GM12891 (cell line): ENCODE measurements around the gene TIMD4.

Source experiments
- POLR2A ChIP-seq: IDR thresholded peaks from 2 replicates; pipeline ENCODE4 v1.6.1; 2011; ENCODE audit warnings: low read depth, low read length, control low read depth
- POLR2AphosphoS5 ChIP-seq: IDR thresholded peaks from 2 replicates; pipeline ENCODE4 v1.6.1; 2011; ENCODE audit warnings: low read depth, low read length, control low read depth
- SPI1 ChIP-seq: IDR thresholded peaks from 2 replicates; pipeline ENCODE4 v1.6.1; 2011; ENCODE audit warnings: low read depth, low read length, control low read depth

DNA sequence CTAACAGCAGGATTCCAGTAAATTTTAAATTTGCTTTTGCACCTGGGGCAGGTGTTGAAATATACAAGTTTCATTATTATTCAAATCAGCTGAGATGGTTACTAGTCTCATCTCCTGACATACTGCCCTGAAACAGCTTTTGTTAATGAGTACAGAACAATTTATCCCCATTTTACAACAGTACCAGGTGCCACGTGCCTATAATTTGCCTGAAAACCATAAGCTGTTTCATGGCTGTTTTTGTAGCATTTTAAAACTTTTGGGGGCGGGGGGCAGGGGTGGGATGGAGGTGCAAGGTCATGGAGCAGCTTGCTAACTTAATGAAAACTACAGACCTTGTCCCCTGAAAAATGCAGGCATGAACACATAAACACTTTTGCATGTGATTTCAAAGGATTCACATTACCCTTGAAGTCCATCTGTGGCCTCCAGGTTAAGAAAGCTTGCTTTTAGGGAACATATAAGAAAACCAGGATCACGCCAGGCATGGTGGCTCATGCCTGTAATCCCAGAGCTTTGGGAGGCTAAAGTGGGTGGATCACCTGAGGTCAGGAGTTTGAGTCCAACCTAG is 42.1 kb downstream of the TIMD4 start:
- TF ChIP-seq POLR2AphosphoS5 (no peak), POLR2A (no peak), SPI1 (no peak)
